H1 (cell line): ENCODE data around the gene ITGA6.

ENCODE experiments used
- CEBPB ChIP-seq: IDR thresholded peaks from 2 replicates; pipeline ENCODE4 v1.6.1; 2012; ENCODE audit warnings: low read depth, low read length
- CREB1 ChIP-seq: IDR thresholded peaks from 2 replicates; pipeline ENCODE4 v1.6.1; 2012; ENCODE audit warnings: inconsistent platforms
- CTCF ChIP-seq, 3 experiments: IDR thresholded peaks; 1 replicate in 2 of 3; 2 replicates in 1 of 3; pipeline versions ENCODE4 v1.5.1 to v1.6.1; 2011; ENCODE audit warnings: low read length in 3 of 3, mild to moderate bottlenecking in 3 of 3, inconsistent platforms in 2 of 3, low read depth in 1 of 3, moderate library complexity in 1 of 3; ENCODE audit not compliant: insufficient read depth in 1 of 3; ENCODE audit errors: control extremely low read depth in 1 of 3
- EGR1 ChIP-seq: IDR thresholded peaks from 2 replicates; pipeline ENCODE4 v1.6.1; 2011; ENCODE audit warnings: low read depth, low read length, borderline replicate concordance
- EZH2 ChIP-seq: fragments of 200-600 bp; sonication (generic); IDR thresholded peaks from 2 replicates; pipeline ENCODE4 v1.7.1; 2012; ENCODE audit warnings: low read depth, mild to moderate bottlenecking, moderate library complexity, low read length, inconsistent platforms; ENCODE audit not compliant: severe bottlenecking
- POLR2A ChIP-seq, 2 experiments: IDR thresholded peaks; 1 replicate in 1 of 2; 2 replicates in 1 of 2; pipeline ENCODE4 v1.6.1; 2011; ENCODE audit warnings: low read depth in 2 of 2, low read length in 2 of 2, mild to moderate bottlenecking in 2 of 2; ENCODE audit errors: control extremely low read depth in 1 of 2
- SRF ChIP-seq: IDR thresholded peaks from 2 replicates; pipeline ENCODE4 v1.6.1; 2011; ENCODE audit warnings: mild to moderate bottlenecking, low read depth, low read length, moderate library complexity
- TAF7 ChIP-seq: optimal IDR thresholded peaks from 2 replicates; pipeline ENCODE3; 2011; ENCODE audit warnings: low read depth, mild to moderate bottlenecking, inconsistent platforms, low read length, moderate library complexity, borderline replicate concordance
- TEAD4 ChIP-seq: IDR thresholded peaks from 2 replicates; pipeline ENCODE4 v1.6.1; 2012; ENCODE audit warnings: low read depth, low read length, inconsistent platforms, mixed read lengths

GRCh38 chr2:172470958-172471922 is 43.9 kb downstream of the ITGA6 start:
- TF ChIP-seq SRF (no peak), CREB1 (no peak), CEBPB (no peak), EZH2 (no peak), CTCF (IDR thresholded peaks at IDR 0.05; ENCODE audit: control extremely low read depth in 1 of 3, insufficient read depth in 1 of 3, low read depth in 1 of 3, low read length in 3 of 3) (no peak), TEAD4 (no peak), EGR1 (no peak), TAF7 (no peak), POLR2A (IDR thresholded peaks at IDR 0.05; ENCODE audit: control extremely low read depth in 1 of 2, low read depth in 2 of 2, low read length in 2 of 2) (no peak)
